ENCODE data around the gene S100A13.
"Not testable (repeated sequence)": the region's sequence is repeated elsewhere in the genome, so short reads cannot be mapped to it uniquely, and the experiment has no call there.

Gene S100A13

DNA sequence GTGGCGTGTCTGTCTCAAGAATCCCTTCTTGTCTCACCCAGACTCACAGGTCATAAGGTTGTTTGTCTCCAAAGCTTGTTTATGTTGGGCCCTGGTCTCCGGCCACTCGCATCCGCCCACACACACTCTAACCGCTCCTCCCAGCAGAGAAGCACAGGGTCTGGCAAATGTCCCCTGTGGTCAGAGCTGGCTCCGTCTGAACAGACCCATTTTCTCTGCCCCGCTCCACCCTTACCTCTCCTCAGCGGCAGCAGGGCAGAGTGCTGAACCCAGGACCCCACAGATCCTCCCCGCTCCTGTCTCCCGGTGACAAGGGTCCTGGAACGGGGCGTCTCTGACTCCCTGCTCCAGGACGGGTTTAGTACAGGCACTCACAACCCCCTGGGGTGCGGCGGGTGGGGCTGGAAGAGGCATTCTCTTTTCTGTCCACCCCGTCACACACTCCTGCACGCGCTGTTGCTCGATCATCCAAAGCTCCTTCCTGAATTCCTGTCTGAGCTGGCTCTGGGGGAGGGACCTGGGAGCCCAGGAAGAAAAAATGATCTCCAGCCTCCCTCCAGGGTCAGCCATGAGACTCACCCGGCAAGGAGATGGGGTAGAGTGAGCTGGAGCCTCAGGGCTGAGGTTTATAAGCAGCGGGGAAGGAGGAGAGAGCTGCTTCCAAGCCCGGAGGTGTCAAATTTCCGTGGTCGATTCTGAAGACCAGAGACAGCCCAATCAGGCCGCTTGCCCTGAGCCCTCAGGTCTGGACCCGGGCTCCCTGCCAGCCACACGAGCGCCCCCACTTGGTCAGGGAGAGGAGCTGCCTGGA is at the start of gene S100A13:
Gene S100A13, minus strand, starts transcription at position 602 of the 811 bp plus-strand sequence. CDS start 1,033 bp downstream, outside the sequence.
- DNase-seq: no peak

DNA sequence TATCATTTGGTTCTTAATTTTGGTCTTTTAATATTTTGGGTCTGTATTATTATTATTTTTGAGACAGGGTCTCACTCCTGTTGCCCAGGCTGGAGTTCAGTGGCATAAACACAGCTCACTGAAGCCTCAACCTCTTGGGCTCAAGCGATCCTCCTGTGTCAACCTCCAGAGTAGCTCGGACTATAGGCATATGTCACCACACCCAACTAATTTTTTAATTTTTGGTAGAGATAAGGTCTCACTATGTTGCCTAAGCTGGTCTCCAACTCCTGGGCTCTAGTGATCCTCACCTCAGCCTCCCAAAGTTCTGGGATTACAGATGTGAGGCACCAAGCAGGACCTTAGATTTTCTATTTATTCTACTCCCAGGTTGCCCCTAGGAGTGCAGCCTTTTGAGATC is 46.2 kb upstream of the S100A13 start:
- no peak for DNase-seq

DNA sequence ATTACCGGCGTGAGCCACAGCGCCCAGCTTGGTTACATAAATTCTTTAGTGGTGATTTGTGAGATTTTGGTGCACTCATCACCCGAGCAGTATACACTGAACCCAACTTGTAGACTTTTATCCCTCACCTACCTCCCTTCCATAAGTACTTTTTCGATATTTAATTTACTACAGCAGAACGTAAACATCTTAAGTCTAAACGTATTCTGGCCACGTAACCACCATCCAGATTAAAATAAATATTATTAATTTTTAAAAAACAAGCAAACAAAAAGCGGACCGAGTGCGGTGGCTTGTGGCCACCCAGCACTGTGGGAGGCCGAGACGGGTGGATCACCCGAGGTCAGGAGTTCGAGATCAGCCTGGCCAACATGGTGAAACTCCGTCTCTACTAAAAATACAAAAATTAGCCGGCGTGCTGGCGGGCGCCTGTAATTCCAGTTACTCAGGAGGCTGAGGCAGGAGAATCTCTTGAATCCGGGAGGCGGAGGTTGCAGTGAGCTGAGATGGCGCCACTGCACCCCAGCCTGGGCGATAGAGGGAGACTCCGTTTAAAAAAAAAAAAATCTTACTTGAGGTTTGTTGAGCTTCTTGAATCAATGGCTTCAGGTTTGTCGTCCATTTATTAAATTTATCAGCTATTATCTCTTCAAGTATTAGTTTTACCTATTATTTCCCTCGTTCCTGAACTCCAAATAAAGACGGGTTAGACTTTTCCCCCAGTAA is 44.5 kb upstream of the S100A13 start:
- peak; percentile 33 for DNase-seq

DNA sequence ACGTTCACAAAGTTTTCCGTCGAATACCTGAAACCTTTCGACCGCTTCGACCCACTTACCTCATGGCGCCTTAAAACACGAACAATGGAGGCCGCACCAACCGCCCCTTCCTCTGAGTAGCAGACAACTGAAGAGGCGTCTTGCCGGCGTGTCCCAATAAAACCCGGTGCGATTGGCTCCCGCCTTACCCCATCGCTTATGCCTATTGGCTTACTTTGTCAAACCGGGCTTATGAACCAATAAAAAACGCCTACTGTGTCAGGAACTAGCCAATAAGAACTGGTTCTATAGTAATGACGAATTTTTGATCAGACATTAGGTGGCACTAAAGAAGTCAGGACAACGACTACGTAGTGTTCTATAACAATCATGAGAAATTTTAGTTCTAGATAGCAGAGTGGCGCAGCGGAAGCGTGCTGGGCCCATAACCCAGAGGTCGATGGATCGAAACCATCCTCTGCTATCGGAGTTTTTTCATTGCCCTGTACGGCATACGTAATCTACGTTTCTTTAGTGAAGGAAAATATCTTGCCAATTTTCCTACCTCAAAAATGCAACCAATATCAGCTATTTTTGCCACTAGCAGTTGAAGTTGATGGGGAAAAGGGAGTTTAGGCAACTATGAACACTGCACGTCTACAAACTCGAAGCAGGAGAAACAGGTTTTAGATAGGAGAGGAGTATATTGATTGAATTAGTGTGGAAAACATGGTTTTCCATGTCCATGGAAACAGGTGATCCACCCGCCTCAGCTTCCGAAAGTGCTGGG is 43.7 kb upstream of the S100A13 start, which contains the start of gene ILF2:
Gene ILF2, minus strand, starts transcription at position 135 of the 769 bp plus-strand sequence. Its CDS starts 71 bp downstream, at position 64.
- DNase-seq: peak; percentile 96

DNA sequence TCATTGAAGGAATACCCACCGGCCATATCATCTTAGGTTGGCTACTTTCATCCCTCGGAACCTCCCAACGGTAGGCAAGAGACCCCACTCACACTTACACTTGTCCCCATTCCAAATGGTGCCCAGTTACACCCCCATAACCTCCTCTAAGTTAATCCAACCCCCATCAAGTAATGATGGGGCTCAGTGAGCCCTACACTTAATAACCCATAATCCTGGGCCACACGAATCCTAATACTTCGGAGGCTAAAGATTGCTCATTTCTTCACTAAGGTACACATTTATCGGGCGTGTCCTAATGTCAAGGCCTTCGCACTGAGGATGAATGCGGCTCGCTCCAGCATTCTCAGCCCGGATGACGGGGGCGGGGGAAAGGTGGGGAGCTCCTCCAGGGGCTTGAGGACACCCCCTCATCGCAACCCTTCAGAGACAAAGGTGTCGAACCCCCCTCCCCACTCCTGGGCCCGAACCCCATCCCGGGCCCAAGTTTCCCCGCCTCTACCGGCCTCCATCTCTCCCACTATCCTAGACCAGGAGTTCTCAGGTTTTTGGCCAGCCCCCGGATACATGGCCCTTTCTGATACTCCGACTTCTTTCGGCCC is 43.1 kb upstream of the S100A13 start:
- no peak for DNase-seq

DNA sequence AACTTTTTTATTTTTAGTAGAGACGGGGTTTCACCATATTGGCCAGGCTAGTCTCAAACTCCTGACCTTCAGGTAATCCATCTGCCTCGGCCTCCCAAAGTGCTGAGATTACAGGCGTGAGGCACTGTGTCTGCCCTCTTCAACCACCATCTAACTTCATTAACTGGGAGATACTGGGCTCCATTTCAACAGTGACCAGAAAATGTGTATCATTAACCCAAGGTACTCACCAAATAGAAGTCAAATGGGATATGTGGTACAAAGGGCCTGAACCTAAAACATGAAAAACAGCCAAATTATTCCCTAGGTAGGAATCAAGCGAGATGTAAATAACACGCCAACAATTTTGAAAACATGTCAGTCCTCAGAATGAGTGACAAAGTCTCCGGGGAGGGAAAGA is 42.3 kb upstream of the S100A13 start:
- DNase-seq: no peak

DNA sequence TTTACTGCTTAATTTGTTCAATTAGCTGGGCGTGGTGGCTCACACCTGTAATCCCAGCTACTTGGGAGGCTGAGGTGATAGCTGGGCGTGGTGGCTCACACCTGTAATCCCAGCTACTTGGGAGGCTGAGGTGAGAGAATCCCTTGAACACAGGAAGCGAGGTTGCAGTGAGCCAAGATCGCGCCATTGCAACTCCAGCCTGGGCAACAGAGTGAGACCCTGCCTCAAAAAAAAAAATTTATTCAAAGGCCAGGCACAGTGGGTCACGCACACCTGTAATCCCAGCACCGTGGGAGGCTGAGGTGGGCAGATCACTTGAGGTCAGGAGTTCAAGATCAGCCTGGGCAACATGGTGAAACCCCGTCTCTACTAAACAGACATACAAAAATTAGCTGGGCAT is 41.4 kb upstream of the S100A13 start:
- not testable (repeated sequence) for DNase-seq

DNA sequence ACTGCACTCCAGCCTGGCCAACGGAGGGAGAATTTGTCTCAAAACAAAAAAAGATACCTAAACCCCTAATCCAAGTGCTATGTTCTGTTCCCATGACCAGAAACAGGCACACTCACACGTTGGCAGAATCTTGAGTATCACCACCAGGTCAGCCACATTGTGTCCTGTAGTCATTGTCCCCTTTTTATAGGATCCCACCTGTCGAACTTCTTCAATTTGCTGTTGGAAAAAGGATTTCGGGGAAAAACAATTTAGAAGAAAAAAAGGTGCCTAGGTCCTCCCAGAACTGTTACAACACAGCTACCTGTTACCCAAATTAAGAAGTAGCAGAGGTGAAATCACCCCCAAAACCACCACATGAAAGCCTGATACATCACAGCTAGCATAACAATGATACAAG is 40.1 kb upstream of the S100A13 start:
- DNase-seq: no peak

DNA sequence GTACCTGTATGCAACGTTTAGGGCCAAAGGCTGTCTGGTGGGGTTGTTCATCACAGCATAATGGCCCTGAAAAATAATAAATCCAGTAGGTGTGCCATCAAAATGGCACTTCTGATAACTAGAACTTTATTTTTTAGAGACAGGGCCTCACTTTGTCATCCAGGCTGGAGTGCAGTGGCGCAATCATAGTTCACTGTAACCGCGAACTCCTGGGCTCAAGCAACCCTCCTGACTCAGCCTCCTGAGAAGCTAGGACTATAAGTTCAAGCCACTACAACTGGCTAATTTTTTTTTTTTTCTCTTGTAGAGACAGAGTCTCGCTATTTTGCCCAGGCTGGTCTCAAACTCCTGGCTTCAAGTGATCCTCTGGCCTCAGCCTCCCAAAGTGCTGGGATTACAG is 35.9 kb upstream of the S100A13 start:
- no peak for DNase-seq

DNA sequence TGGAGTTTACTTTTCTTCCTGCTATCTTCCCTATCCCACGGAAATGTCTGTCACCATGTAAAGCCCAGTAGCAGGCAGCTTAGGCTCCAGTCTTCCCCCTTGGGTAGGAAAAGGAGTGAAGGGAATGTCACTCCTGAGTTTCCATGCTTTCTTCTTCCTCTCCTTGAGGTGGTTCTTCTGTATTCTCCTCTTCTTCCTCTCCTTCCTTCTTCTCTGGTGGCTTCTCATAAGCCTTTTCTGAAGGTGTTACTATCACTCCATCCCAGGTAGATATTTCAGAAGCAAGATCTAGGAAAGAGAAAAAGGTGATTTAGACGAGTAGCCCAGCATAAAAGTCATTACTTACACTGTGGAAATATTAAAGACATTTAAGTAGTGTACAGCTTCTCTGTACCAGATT is 35.0 kb upstream of the S100A13 start:
- DNase-seq: no peak

DNA sequence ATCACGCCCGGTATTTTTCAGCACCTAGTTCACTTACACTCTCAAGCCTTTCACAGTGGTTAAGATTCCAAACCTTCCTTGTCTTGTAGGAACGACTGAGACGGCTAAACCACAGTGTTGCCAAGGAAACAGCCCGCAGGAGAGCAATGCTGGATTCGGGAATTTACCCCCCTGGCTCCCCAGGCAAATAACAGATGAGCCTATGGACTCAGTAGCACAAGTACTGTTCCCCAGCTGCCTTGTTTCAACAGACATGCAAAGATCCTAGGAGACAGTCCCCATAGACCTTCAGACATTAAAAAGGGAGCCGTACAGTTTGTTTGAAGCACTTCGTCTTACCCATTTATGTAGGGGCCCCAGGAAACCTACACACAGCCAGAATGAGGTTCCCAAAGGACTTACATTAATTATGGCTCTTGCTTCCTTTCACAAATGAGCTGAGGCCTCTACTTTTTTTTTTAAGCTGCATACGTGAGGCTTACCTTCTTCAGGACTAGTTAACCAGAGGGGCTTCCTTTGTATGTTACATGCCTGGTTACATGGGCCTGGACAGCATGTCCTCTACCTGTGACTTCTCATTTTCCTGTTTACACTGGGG is 33.9 kb upstream of the S100A13 start:
- no peak for DNase-seq

DNA sequence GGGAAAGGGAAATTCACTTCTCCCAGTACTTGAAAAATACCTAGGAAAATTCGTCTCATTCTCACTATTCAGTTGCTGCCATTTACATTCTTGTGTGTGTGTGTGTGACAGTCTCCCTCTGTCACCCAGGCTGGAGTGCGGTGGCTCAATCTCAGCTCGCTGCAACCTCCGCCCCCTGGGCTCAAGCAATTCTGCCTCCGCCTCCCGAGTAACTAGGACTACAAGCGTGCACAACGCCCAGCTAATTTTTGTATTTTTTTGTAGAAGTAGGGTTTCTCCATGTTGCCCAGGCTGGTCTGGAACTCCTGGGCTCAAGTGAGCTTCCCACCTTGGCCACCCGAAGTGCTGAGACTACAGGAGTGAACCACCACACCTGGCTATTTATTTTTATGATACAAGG is 32.4 kb upstream of the S100A13 start:
- no peak for DNase-seq

DNA sequence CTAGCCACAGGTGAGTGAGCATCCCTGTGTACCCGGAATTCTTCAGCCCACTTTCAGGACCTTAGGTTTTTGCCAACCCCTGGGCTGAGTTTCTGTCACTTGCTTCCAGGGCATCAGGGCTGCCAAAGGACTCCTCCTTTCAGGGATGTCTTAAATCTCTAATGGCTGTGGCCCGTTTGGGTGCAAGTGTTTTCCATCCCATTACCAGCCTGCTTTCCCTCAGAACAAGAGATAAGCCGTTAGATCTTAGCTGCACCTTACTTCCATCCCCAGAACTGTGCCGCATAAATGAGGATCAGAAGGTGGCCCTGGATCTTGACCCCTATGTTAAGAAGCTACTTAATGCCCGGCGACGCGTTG is 31.9 kb upstream of the S100A13 start:
- no peak for DNase-seq

DNA sequence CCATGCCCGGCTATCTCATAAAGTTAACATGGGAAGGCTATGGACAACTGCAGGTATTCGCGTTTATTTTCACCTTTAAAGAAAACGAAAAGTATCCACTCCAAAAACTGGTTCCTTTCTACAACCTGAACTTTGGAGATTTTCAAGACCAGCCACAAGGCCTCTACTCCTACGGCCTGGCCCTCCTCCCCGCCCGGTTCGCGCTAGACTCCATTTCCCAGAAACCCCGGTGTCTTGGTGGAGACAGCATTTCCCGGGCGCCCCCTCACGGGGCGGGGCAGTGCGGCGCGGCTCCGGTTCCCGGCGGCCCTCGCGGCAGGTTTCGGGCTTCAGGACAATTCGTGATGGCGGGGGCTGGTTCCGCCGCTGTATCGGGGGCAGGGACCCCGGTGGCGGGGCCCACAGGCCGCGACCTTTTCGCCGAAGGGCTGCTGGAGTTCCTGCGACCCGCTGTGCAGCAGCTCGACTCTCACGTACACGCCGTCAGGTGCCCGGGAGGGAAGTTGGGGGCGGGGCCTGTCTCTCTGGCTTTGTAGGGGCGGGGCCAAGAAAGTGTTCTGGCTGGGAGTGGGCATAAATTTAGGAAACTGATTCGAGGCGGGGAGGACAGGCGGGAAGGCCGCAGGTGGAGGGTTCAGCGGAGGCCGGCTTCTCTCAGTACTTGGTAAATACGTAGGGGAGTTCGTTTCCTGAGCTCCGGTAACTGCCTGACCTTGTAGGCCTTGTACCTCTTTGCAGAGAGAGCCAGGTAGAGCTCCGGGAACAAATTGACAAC is 31.3 kb upstream of the S100A13 start, which contains the start of gene SNAPIN:
Gene SNAPIN, plus strand, starts transcription at position 304 of the 775 bp plus-strand sequence. Its CDS starts 41 bp downstream, at position 345.
- peak; percentile 88 for DNase-seq

DNA sequence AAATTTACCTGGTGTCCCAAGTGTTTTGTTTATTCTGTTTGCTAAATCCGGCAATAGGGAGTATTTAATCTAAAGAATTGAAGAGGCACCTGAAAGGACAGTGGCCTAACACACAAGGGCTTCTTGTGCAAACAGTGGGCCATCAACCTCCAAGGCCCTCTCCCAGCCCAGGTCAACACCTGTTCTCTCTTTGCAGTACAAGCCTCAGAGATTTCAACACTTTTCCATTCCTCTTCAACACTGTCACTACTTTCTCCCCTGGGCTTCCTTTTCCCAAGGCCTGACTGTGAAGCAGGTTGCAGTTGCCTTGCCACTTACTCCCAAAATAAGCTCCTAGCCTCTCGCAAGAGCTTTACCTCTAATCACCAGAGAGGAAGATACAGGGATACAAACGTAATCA is 28.0 kb upstream of the S100A13 start:
- no peak for DNase-seq

DNA sequence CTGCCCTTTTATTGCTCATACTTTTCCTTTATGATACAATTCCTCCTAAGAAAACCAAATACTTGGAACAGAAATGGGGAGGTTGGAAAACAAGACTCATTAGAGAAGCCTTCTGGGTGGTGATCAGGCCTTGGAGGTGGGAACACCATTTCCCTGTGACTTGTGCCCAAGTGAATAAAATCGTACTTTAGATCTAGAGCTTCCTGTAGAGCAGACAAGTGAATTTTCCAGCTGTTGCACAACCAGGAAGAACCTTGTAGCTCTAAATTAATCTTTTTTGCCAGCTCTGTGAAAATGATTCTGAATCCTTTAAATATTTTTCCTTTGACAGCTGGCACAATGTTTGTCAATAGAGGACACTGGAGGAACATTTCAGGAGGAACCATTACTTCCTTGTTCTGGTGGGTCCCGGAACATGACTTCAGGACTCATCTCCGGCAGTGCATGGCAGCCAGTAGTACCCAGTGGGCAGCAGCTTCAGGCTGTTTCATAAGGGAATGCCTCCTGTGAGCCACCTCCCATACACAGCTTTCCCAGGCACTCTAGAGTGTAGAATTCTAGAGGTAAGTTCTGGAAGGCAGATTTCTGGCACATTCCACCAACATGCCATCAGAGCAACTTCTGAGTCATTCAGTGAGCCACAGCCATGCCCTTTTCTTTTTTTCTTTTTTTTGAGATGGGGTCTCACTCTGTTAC is 25.6 kb upstream of the S100A13 start:
- no peak for DNase-seq

DNA sequence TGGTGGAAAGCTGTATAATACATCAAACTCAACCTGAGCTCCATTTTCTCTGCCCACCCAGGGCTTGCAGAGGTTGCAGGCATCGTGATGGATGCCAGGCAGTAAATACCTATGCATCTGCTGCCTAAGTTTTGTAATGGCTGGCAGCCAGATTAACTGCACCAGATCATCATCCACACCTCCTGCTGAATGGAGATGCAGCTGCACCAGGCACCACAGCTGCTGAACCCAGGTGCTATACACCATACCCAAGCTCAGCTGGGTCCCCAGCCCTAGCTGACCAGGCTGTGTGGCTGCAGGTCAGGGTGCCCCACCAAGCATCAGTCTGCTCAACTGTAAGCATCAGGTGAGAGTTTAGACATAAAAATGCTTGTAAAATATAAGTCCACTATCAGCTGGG is 24.5 kb upstream of the S100A13 start:
- no peak for DNase-seq

DNA sequence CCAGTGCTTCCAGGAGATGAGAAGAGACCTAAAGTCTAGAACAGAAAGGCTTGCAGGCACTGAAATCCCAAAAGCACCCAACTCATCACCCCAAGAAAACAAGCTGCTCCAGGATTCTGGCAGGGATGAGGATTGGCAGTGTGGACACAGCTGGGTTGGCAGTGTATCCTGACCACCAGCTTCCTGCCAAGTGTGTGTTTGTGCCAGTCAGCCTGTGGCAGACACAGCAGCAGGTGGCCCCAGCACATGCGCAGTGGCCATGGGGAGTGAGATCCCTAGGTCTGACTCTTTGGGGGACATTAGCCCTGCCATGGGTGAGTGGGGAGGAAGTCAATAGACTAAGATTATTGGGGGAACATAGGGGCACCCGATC is 22.5 kb upstream of the S100A13 start:
- DNase-seq: no peak

DNA sequence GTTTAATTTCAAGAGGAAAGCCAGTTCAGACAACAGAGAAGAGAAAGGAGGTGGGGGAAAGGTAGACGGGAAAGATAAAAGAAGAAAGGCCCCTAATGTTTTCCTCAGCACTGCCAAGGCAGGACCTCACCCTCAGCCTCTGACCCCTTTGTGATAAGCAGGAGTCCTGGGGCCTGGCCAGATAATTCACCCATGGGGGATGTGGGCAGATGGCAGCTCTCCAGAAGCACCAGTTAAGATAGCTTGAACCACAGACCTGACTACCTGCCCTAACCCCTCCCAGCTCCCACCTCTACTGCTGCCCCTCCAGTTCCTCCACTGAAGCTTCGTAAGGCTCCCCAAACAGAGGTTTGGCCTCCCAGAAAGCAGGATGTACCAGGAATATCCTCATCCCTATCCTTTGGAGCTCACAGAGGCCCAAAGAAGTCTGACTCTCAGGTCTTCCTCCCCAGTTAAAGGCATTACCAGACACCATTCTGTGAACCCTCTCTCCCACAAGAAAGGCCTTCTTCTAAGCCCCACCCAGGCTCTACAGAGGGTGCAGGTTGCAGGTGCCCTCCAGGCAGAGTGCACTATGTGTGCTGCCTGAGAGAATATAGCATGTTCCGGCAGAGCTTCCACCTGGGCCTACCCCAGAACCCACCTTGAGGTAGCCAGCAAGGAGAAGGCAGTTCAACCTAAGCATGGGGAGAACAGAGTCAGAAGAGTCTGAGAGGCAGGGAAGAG is 22.0 kb upstream of the S100A13 start:
- peak; percentile 37 for DNase-seq

DNA sequence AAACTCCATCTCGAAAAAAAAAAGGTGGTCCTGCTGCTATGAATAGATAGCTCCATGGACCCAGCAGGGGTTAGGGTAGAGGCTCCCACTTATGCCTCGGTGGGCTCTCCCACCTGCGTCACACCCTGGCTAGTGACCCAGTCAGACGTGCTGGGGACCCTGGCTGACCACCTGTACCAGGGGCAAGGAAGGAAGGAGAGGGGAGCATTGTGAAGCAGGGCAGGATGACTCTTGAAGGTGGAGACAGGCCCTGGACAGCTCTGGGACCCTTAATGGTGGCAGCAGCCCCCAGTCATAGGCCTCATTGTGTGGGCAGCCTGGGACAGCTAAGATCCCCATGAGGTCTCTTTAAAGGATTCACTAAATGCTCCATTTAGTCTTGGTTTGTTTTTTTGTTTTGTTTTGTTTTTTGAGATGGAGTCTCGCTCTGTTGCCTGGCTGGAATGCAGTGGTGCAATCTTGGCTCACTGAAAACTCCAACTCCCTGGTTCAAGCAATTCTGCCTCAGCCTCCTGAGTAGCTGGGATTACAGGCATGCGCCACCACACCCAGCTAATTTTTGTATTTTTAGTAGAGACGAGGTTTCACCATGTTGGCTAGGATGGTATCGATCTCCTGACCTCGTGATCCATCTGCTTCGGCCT is 20.8 kb upstream of the S100A13 start:
- DNase-seq: no peak
